ENCODE results near the gene ARMCX5.

- TF ChIP-seq MYC (IDR thresholded peaks at IDR 0.05; ENCODE audit: insufficient read depth, insufficient read length, insufficient replicate concordance, low read length, severe bottlenecking), result no peak
- TF ChIP-seq CTCF (IDR thresholded peaks at IDR 0.05 in 2 of 3, conservative IDR thresholded peaks at IDR 0.05 in 1 of 3; ENCODE audit: control insufficient read depth in 2 of 3, extremely low read depth in 1 of 3, insufficient read depth in 1 of 3, low read depth in 3 of 3, low read length in 3 of 3), result no peak
- no peak for TF ChIP-seq CREM (IDR thresholded peaks at IDR 0.05; ENCODE audit: low read depth)
- TF ChIP-seq ZBTB11 (CRISPR knock-in tag; IDR thresholded peaks at IDR 0.05), result no peak
- TF ChIP-seq NR2F1 (conservative IDR thresholded peaks at IDR 0.05), result no peak
- no peak for TF ChIP-seq HDAC6 (IDR thresholded peaks at IDR 0.05; ENCODE audit: unreplicated experiment)
- no peak for TF ChIP-seq EZH2 (IDR thresholded peaks at IDR 0.05; ENCODE audit: borderline replicate concordance, control insufficient read depth, low read depth, low read length)
- TF ChIP-seq IKZF2 (IDR thresholded peaks at IDR 0.05), result no peak
- no peak for TF ChIP-seq SP1 (IDR thresholded peaks at IDR 0.05; ENCODE audit: low read depth, low read length)
- TF ChIP-seq NFXL1 (IDR thresholded peaks at IDR 0.05; ENCODE audit: borderline replicate concordance), result no peak
- TF ChIP-seq ATF3 (IDR thresholded peaks at IDR 0.05; ENCODE audit: borderline replicate concordance, extremely low read depth, low read depth, low read length), result no peak
- TF ChIP-seq TCF3 (IDR thresholded peaks at IDR 0.05; ENCODE audit: borderline replicate concordance, insufficient read depth, low read depth, low read length), result no peak
- no peak for TF ChIP-seq IKZF1 (conservative IDR thresholded peaks at IDR 0.05)
- no peak for TF ChIP-seq EED (IDR thresholded peaks at IDR 0.05; ENCODE audit: low read depth)
These were observed 18.4 kb upstream of the ARMCX5 start for GRCh38 chrX:102580891-102581290.

Data from GM12878 (cell line).